PC-3 (cell line): Measurements from ENCODE around the gene NEK1. TPM values are rescaled to one million over a fixed set of nuclear protein-coding genes. Genes with fewer than 3 reads are reported as not detected.

Source experiments
- ATAC-seq: fragments of 200-7000 bp; cut with Tn5 transposase; 2 replicates; pipeline ENCODE4 v1.9.1; 2020; ENCODE audit warnings: mild to moderate bottlenecking, moderate library complexity
- BruUV-seq: library from RNA; stranded (reverse); fragments of 400-500 nt; replicated peaks from 2 replicates; lab custom pipeline; 2021; lab: Mats Ljungman, UMichigan
- CTCF ChIA-PET: fragments of 300-600 bp; sonication (Branson Sonifier 250); formaldehyde crosslinking; loops from one replicate; lab custom pipeline; 2022; ENCODE audit warnings: antibody characterized with exemption; lab: Charles Lee
- POLR2A ChIA-PET: fragments of 300-600 bp; sonication (Branson Sonifier 250); formaldehyde crosslinking; loops from one replicate; lab custom pipeline; 2022; ENCODE audit warnings: antibody characterized with exemption; ENCODE audit not compliant: unreplicated experiment; lab: Charles Lee
- DNase-seq: peaks from one replicate; pipeline ENCODE4 v3.0.0-alpha.2; 2015
- H2AFZ ChIP-seq: fragments of 300-600 bp; sonication (generic); 2 replicates; pipeline ENCODE4 v1.6.0; 2016; ENCODE audit warnings: antibody characterized with exemption, low read length
- H3F3A ChIP-seq: fragments of 300-600 bp; sonication (generic); one replicate; pipeline ENCODE4 v1.6.0; 2017; ENCODE audit warnings: antibody characterized with exemption, low read length, control low read depth, mild to moderate bottlenecking; ENCODE audit not compliant: unreplicated experiment
- H3K27ac ChIP-seq: fragments of 300-600 bp; sonication (generic); 2 replicates; pipeline ENCODE4 v1.5.1; 2016; ENCODE audit warnings: mild to moderate bottlenecking, low read length
- H3K27me3 ChIP-seq: fragments of 300-600 bp; sonication (generic); 2 replicates; pipeline ENCODE4 v1.6.1; 2016; ENCODE audit warnings: low read length, mixed read lengths
- H3K36me3 ChIP-seq: fragments of 300-600 bp; sonication (generic); 2 replicates; pipeline ENCODE4 v1.6.1; 2016; ENCODE audit warnings: low read depth, mixed run types, low read length, mixed read lengths
- H3K4me1 ChIP-seq: fragments of 300-600 bp; sonication (generic); 2 replicates; pipeline ENCODE4 v1.5.1; 2016; ENCODE audit warnings: low read length; ENCODE audit not compliant: insufficient read depth
- H3K4me2 ChIP-seq: fragments of 300-600 bp; sonication (generic); 2 replicates; pipeline ENCODE4 v1.6.0; 2016; ENCODE audit warnings: low read length
- H3K4me3 ChIP-seq: fragments of 300-600 bp; sonication (generic); 2 replicates; pipeline ENCODE4 v1.5.1; 2016; ENCODE audit warnings: mild to moderate bottlenecking, low read length, mixed read lengths
- H3K79me2 ChIP-seq: fragments of 300-600 bp; sonication (generic); 2 replicates; pipeline ENCODE4 v1.6.1; 2017; ENCODE audit warnings: low read length, mixed read lengths
- H3K9ac ChIP-seq: fragments of 300-600 bp; sonication (generic); 2 replicates; pipeline ENCODE4 v1.6.0; 2016; ENCODE audit warnings: mild to moderate bottlenecking, low read length
- H3K9me2 ChIP-seq: fragments of 300-600 bp; sonication (generic); replicated peaks from 2 replicates; pipeline ENCODE4 v1.6.1; 2016; ENCODE audit warnings: mixed run types, low read length, mixed read lengths
- H3K9me3 ChIP-seq: fragments of 300-600 bp; sonication (generic); 2 replicates; pipeline ENCODE4 v1.6.1; 2016; ENCODE audit warnings: low read length, mixed read lengths
- H4K20me1 ChIP-seq: fragments of 300-600 bp; sonication (generic); 2 replicates; pipeline ENCODE4 v1.6.1; 2016; ENCODE audit warnings: low read length, mixed read lengths
- EZH2 ChIP-seq: fragments of 300-600 bp; sonication (generic); IDR thresholded peaks from one replicate; pipeline ENCODE4 v1.6.1; 2017; ENCODE audit warnings: antibody characterized with exemption, mild to moderate bottlenecking, low read length; ENCODE audit not compliant: unreplicated experiment
- EZH2phosphoT487 ChIP-seq: fragments of 300-600 bp; sonication (generic); IDR thresholded peaks from 2 replicates; pipeline ENCODE4 v1.6.1; 2018; ENCODE audit warnings: mild to moderate bottlenecking, antibody characterized with exemption, low read length, borderline replicate concordance
- intact Hi-C: fragments of 100-400 bp; cut with micrococcal nuclease; formaldehyde crosslinking; loops from 2 replicates; pipeline ENCODE4 v1.9.0; 2023
- total RNA-seq: library from RNA; depleted of rRNA; stranded (reverse); fragments of >200 nt; gene quantifications from 2 replicates; pipeline ENCODE4 v1.2.3, GENCODE V29; 2014
- TF ChIP-seq, protein P1 (sequence below): fragments of 300-600 bp; sonication (generic); conservative IDR thresholded peaks from 2 replicates; pipeline ENCODE4 v1.5.1; 2017; ENCODE audit warnings: antibody characterized with exemption, low read depth, mild to moderate bottlenecking, low read length

The NEK1 gene
- total RNA-seq, 1 experiment from 2014 or later: 4.3 TPM

DNA sequence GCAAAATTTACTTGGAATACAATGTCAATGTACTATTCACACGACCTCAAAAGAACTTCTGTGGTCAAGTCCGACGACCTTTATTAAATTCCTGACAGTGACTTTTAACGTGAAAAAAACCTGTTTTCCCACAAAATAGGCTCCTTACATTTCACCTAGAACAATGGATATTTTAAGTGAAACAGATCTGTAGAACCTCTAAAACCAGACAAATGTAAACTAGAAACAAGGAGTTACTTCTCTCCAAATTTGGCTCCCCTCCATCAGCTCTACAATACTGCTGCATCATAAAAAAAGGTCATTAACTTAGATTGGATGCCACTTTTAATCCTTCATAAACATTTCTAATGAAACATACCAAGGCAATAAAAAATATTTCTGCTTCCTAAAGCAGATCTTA, 1.2 kb downstream of the NEK1 start:
- peak overlapping the region; percentile 91 for H3K9ac ChIP-seq
- no peak for TF ChIP-seq EZH2
- TF ChIP-seq, protein P1, sequence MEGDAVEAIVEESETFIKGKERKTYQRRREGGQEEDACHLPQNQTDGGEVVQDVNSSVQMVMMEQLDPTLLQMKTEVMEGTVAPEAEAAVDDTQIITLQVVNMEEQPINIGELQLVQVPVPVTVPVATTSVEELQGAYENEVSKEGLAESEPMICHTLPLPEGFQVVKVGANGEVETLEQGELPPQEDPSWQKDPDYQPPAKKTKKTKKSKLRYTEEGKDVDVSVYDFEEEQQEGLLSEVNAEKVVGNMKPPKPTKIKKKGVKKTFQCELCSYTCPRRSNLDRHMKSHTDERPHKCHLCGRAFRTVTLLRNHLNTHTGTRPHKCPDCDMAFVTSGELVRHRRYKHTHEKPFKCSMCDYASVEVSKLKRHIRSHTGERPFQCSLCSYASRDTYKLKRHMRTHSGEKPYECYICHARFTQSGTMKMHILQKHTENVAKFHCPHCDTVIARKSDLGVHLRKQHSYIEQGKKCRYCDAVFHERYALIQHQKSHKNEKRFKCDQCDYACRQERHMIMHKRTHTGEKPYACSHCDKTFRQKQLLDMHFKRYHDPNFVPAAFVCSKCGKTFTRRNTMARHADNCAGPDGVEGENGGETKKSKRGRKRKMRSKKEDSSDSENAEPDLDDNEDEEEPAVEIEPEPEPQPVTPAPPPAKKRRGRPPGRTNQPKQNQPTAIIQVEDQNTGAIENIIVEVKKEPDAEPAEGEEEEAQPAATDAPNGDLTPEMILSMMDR: no peak
- TF ChIP-seq EZH2phosphoT487: no peak
- no peaks in the 10 kb centered on the region for H4K20me1 ChIP-seq
- POLR2A ChIA-PET: no interaction called here
- no peaks in the 10 kb centered on the region for H3K9me3 ChIP-seq
- no peaks in the 10 kb centered on the region for H3K27me3 ChIP-seq
- ATAC-seq (no peak), DNase-seq (no peak)
- peaks cover 34% of the 10 kb centered on the region for H3K79me2 ChIP-seq
- no peak overlapping the region for H3K27ac ChIP-seq
- H3F3A ChIP-seq: no peaks in the 10 kb centered on the region
- H3K9me2 ChIP-seq: no peaks in the 10 kb centered on the region
- H3K36me3 ChIP-seq: no peaks in the 10 kb centered on the region
- peak overlapping the region; percentile 95 for H3K4me2 ChIP-seq
- peak overlapping the region; percentile 100 for H3K4me3 ChIP-seq
- BruUV-seq: no TSS peak
- H3K4me1 ChIP-seq: peaks cover 12% of the 10 kb centered on the region
- intact Hi-C loops: loop anchor here (5.0 kb wide), 1 partner anchor 416 kb away; the partner anchor contains the start of gene MFAP3L
- CTCF ChIA-PET: no interaction called here
- peak overlapping the region; percentile 91; the same call in 1 of the 2 replicates for H2AFZ ChIP-seq

DNA sequence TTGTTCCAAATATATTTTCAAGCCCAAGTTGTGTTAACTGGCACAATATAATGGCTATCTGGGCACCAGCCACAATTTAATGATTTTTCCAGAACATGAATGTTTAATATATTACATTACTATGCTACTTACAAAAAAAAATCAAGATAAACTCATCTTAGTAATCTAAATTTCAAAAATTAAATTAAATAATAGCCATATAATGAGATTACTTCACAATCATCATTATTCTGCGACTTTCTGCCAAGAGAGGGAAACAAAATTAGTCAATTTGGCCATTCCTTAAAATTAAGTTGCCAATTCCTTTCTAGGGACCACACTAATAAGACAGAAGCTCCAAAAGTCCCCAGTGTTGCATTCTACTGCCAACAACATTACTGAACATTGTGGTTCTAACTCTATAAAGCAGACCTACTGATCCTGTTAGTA, 7.5 kb downstream of the NEK1 start:
- DNase-seq: no peak
- H3K9me2 ChIP-seq: no peaks in the 10 kb centered on the region
- no peaks in the 10 kb centered on the region; the same call in 1 of the 2 replicates for H3K36me3 ChIP-seq
- H3K4me3 ChIP-seq: no peak overlapping the region
- ATAC-seq: no peak
- no TSS peak for BruUV-seq
- POLR2A ChIA-PET: interaction anchor here (0.6 kb wide), 1 partner anchor 20 kb away, joined by 3 read pairs; no protein-coding TSS in a partner anchor
- intact Hi-C loops: no loop called here
- H3K4me1 ChIP-seq: peaks cover 14% of the 10 kb centered on the region
- no peak overlapping the region for H2AFZ ChIP-seq
- no peaks in the 10 kb centered on the region for H4K20me1 ChIP-seq
- CTCF ChIA-PET: no interaction called here
- H3K9ac ChIP-seq: no peak overlapping the region
- H3K4me2 ChIP-seq: peak overlapping the region; percentile 26; the same call in 1 of the 2 replicates
- H3K27ac ChIP-seq: peak overlapping the region; percentile 14; the same call in 1 of the 2 replicates
- no peak for TF ChIP-seq EZH2
- TF ChIP-seq, protein P1: no peak
- TF ChIP-seq EZH2phosphoT487: no peak
- no peaks in the 10 kb centered on the region for H3F3A ChIP-seq
- no peaks in the 10 kb centered on the region for H3K27me3 ChIP-seq
- peaks cover 16% of the 10 kb centered on the region; the same call in 1 of the 2 replicates for H3K79me2 ChIP-seq
- no peaks in the 10 kb centered on the region for H3K9me3 ChIP-seq
